Measurements from ENCODE around the gene CFAP221. TPM values are rescaled to one million over a fixed set of nuclear protein-coding genes. Genes with fewer than 3 reads are reported as not detected.
A peak's percentile ranks its signal among the peaks of the same experiment; 100 is the strongest.

The CFAP221 gene
- polyA plus RNA-seq, 2 of the 4 experiments (the other 2 are of a cell fraction) = 0.17 to 0.30 TPM

- H3K9me3 ChIP-seq = 0 out of 3 replicates have a peak, but pooled peaks cover 4% of the 10 kb centered on the region
- 44% methylated on average over 2 of the region's 2 CpGs for WGBS (ENCODE audit: missing lambda C conversion rate)
- FAIRE-seq (no peak), DNase-seq (ENCODE audit: low read depth in 1 of 2, low spot score in 1 of 2) (no peak), ATAC-seq (peak; percentile 9; a peak in 3 of 6 replicates)
- H3K4me3 ChIP-seq = no peak overlapping the region
- CTCF ChIA-PET = interaction anchor here (0.7 to 3.6 kb wide), 28 partner anchors 9 to 978 kb away, joined by 3 to 35 read pairs (median 4); partner anchors contain the start of gene EPB41L5
- H3K4me1 ChIP-seq = 0 out of 3 replicates have a peak, but pooled peaks cover 4% of the 10 kb centered on the region
- POLR2A ChIA-PET = no interaction called here
- H3K27ac ChIP-seq = no peak overlapping the region
- TF ChIP-seq ZFP36 (IDR thresholded peaks at IDR 0.05; ENCODE audit: borderline replicate concordance, partially characterized antibody) = peak; percentile 93
- no peak for TF ChIP-seq PHF8 (IDR thresholded peaks at IDR 0.05; ENCODE audit: borderline replicate concordance, low read depth)
- peak overlapping the region; percentile 64; the same call in 2 of the 3 replicates for H3K4me2 ChIP-seq
These were observed 158.1 kb downstream of the CFAP221 start for GRCh38 chr2:119702203-119702917.

DNA sequence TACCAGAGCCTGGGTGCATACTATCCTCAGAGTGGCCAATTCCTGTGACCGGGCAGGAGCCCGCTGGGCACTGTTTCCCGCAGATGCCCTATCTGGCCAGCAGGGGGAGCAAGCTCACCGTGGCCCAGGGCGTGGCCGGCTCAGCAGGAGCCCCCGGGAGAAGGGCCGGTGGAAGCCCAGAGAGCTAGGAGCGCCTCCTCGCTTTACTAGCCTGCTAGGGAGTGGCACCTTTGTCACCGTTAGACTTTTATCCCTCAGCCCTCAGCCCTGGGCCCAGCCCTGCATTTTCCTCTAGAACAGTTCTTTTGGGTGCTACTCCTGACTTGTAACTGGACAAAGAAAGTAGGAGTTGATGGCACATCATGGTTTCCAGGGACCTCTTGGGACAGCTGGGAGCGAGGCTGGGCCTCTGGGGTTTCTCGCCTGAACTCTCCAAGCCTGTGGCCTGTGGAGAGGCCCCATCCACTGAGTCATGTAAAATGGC, 158.7 kb downstream of the CFAP221 start:
- H3K4me1 ChIP-seq = 0 out of 3 replicates have a peak, but pooled peaks cover 4% of the 10 kb centered on the region
- ATAC-seq (peak; percentile 99), FAIRE-seq (no peak), DNase-seq (ENCODE audit: low read depth in 1 of 2, low spot score in 1 of 2) (peak; percentile 64 to 70)
- CTCF ChIA-PET = interaction anchor here (0.6 to 3.6 kb wide), 34 partner anchors 9 to 978 kb away, joined by 3 to 35 read pairs (median 4); partner anchors contain the start of gene EPB41L5
- no peak for TF ChIP-seq HDAC2 (IDR thresholded peaks at IDR 0.05)
- no peak for TF ChIP-seq CHD4 (IDR thresholded peaks at IDR 0.05; ENCODE audit: borderline replicate concordance)
- TF ChIP-seq, protein P1, sequence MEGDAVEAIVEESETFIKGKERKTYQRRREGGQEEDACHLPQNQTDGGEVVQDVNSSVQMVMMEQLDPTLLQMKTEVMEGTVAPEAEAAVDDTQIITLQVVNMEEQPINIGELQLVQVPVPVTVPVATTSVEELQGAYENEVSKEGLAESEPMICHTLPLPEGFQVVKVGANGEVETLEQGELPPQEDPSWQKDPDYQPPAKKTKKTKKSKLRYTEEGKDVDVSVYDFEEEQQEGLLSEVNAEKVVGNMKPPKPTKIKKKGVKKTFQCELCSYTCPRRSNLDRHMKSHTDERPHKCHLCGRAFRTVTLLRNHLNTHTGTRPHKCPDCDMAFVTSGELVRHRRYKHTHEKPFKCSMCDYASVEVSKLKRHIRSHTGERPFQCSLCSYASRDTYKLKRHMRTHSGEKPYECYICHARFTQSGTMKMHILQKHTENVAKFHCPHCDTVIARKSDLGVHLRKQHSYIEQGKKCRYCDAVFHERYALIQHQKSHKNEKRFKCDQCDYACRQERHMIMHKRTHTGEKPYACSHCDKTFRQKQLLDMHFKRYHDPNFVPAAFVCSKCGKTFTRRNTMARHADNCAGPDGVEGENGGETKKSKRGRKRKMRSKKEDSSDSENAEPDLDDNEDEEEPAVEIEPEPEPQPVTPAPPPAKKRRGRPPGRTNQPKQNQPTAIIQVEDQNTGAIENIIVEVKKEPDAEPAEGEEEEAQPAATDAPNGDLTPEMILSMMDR (IDR thresholded peaks at IDR 0.05) = peak; percentile 93
- TF ChIP-seq RAD21 (conservative IDR thresholded peaks at IDR 0.05 in 1 of 2, IDR thresholded peaks at IDR 0.05 in 1 of 2) = peak; percentile 93 to 95
- no peak for TF ChIP-seq HOXB13 (CRISPR knock-in tag; IDR thresholded peaks at IDR 0.05; ENCODE audit: low read depth)
- TF ChIP-seq, protein P2, sequence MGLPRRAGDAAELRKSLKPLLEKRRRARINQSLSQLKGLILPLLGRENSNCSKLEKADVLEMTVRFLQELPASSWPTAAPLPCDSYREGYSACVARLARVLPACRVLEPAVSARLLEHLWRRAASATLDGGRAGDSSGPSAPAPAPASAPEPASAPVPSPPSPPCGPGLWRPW (IDR thresholded peaks at IDR 0.05) = no peak
- 0 out of 2 replicates have a peak, but pooled peaks have one; percentile 45 for TF ChIP-seq MAZ (IDR thresholded peaks at IDR 0.05; ENCODE audit: borderline replicate concordance, low read depth, low read length)
- TF ChIP-seq, protein P3, sequence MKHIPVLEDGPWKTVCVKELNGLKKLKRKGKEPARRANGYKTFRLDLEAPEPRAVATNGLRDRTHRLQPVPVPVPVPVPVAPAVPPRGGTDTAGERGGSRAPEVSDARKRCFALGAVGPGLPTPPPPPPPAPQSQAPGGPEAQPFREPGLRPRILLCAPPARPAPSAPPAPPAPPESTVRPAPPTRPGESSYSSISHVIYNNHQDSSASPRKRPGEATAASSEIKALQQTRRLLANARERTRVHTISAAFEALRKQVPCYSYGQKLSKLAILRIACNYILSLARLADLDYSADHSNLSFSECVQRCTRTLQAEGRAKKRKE (CRISPR knock-in tag; IDR thresholded peaks at IDR 0.05; ENCODE audit: low read depth) = no peak
- TF ChIP-seq ZC3H11A (IDR thresholded peaks at IDR 0.05) = no peak
- TF ChIP-seq FOXS1 (CRISPR knock-in tag; IDR thresholded peaks at IDR 0.05) = no peak
- peak; percentile 91 for TF ChIP-seq SMC3 (IDR thresholded peaks at IDR 0.05)
- TF ChIP-seq, protein P4, sequence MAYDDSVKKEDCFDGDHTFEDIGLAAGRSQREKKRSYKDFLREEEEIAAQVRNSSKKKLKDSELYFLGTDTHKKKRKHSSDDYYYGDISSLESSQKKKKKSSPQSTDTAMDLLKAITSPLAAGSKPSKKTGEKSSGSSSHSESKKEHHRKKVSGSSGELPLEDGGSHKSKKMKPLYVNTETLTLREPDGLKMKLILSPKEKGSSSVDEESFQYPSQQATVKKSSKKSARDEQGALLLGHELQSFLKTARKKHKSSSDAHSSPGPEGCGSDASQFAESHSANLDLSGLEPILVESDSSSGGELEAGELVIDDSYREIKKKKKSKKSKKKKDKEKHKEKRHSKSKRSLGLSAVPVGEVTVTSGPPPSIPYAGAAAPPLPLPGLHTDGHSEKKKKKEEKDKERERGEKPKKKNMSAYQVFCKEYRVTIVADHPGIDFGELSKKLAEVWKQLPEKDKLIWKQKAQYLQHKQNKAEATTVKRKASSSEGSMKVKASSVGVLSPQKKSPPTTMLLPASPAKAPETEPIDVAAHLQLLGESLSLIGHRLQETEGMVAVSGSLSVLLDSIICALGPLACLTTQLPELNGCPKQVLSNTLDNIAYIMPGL (CRISPR knock-in tag; IDR thresholded peaks at IDR 0.05; ENCODE audit: borderline replicate concordance) = no peak
- 19% methylated on average over 9 of the region's 13 CpGs for WGBS (ENCODE audit: missing lambda C conversion rate)
- POLR2A ChIA-PET = no interaction called here
- H3K9me3 ChIP-seq = 0 out of 3 replicates have a peak, but pooled peaks cover 4% of the 10 kb centered on the region
- no peak overlapping the region for H3K4me3 ChIP-seq
- peak overlapping the region; percentile 30 to 58; a peak in 3 of 6 replicates for H3K27ac ChIP-seq
- peak overlapping the region; percentile 64 for H3K4me2 ChIP-seq

GRCh38 chr2:119703526-119703925, 159.3 kb downstream of the CFAP221 start:
- no peak overlapping the region for H3K4me3 ChIP-seq
- no peak for FAIRE-seq
- no peak overlapping the region; the same call in 2 of the 3 replicates for H3K4me2 ChIP-seq
- 0 out of 3 replicates have a peak, but pooled peaks cover 4% of the 10 kb centered on the region for H3K4me1 ChIP-seq
- POLR2A ChIA-PET = no interaction called here
- CTCF ChIA-PET = interaction anchor here (0.5 to 3.6 kb wide), 37 partner anchors 8 to 977 kb away, joined by 3 to 35 read pairs (median 4); partner anchors contain the start of gene EPB41L5
- H3K27ac ChIP-seq = no peak overlapping the region
- 74% methylated on average over 5 of the region's 5 CpGs for WGBS (ENCODE audit: missing lambda C conversion rate)
- ATAC-seq = no peak
- no peak for TF ChIP-seq MAZ (IDR thresholded peaks at IDR 0.05; ENCODE audit: borderline replicate concordance, low read depth, low read length)
- TF ChIP-seq HOXB5 (CRISPR knock-in tag; IDR thresholded peaks at IDR 0.05) = no peak
- TF ChIP-seq, protein P1 (IDR thresholded peaks at IDR 0.05) = no peak
- TF ChIP-seq CBX8 (IDR thresholded peaks at IDR 0.05) = no peak
- no peak for TF ChIP-seq GATA3 (IDR thresholded peaks at IDR 0.05; ENCODE audit: borderline replicate concordance)
- DNase-seq (ENCODE audit: low read depth in 1 of 2, low spot score in 1 of 2) = no peak
- 0 out of 3 replicates have a peak, but pooled peaks cover 4% of the 10 kb centered on the region for H3K9me3 ChIP-seq

Measured in A549 (cell line).